ENCODE measurements around the gene ELOA. TPM values are rescaled to one million over a fixed set of nuclear protein-coding genes. Genes with fewer than 3 reads are reported as not detected.

The ELOA gene
- total RNA-seq, 1 experiment from 2014 or later: 32.4 TPM

DNA sequence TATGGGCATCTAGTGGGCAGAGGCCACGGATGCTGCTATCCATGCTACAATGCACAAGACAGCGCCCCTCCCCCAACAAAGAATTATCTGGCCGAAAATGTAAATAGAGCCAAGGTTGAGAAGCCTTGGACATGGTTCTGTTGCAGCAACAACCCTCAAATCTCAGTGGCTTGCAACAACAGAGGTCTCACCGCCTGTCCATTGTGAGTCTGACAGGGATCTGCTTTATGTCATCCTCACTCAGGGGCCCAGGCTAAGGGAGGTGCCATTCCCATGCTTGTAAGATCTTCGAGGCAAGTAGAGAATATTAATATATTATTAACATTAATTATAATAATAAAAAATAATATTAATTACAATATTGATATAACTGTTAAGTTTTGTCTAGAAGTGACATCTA is 25.5 kb downstream of the ELOA start:
- no peak overlapping the region for H3K4me3 Mint-ChIP-seq (ENCODE audit: low read depth, unreplicated experiment)
- no peak for DNase-seq
- H3K9me3 Mint-ChIP-seq (ENCODE audit: low read depth, unreplicated experiment): no peaks in the 10 kb centered on the region
- no peaks in the 10 kb centered on the region for H3K4me1 Mint-ChIP-seq (ENCODE audit: low read depth, unreplicated experiment)
- TF ChIP-seq, protein P1, sequence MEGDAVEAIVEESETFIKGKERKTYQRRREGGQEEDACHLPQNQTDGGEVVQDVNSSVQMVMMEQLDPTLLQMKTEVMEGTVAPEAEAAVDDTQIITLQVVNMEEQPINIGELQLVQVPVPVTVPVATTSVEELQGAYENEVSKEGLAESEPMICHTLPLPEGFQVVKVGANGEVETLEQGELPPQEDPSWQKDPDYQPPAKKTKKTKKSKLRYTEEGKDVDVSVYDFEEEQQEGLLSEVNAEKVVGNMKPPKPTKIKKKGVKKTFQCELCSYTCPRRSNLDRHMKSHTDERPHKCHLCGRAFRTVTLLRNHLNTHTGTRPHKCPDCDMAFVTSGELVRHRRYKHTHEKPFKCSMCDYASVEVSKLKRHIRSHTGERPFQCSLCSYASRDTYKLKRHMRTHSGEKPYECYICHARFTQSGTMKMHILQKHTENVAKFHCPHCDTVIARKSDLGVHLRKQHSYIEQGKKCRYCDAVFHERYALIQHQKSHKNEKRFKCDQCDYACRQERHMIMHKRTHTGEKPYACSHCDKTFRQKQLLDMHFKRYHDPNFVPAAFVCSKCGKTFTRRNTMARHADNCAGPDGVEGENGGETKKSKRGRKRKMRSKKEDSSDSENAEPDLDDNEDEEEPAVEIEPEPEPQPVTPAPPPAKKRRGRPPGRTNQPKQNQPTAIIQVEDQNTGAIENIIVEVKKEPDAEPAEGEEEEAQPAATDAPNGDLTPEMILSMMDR (IDR thresholded peaks at IDR 0.05; ENCODE audit: unreplicated experiment): no peak
- intact Hi-C loops (cut with micrococcal nuclease; ENCODE audit: unreplicated experiment): no loop called here
- no peak overlapping the region for H3K27ac Mint-ChIP-seq (ENCODE audit: unreplicated experiment)
- no TSS peak for BruUV-seq (replicated peaks)
- CTCF ChIA-PET: no interaction called here
- peaks cover 5% of the 10 kb centered on the region for H3K36me3 Mint-ChIP-seq (ENCODE audit: insufficient read depth, unreplicated experiment)
- no peaks in the 10 kb centered on the region for H3K27me3 Mint-ChIP-seq (ENCODE audit: unreplicated experiment)

- intact Hi-C loops (cut with micrococcal nuclease; ENCODE audit: unreplicated experiment): loop anchor here (1.0 to 2.0 kb wide), 2 partner anchors 83 to 144 kb away; no protein-coding TSS in a partner anchor
- Mint-ChIP-seq H3K27ac (ENCODE audit: unreplicated experiment) (no peak overlapping the region), H3K27me3 (ENCODE audit: unreplicated experiment) (no peaks in the 10 kb centered on the region), H3K4me1 (ENCODE audit: low read depth, unreplicated experiment) (peaks cover 8% of the 10 kb centered on the region), H3K4me3 (ENCODE audit: low read depth, unreplicated experiment) (no peak overlapping the region), H3K9me3 (ENCODE audit: low read depth, unreplicated experiment) (no peaks in the 10 kb centered on the region), H3K36me3 (ENCODE audit: insufficient read depth, unreplicated experiment) (peaks cover 5% of the 10 kb centered on the region)
- no TSS peak for BruUV-seq (replicated peaks)
- TF ChIP-seq, protein P1 (IDR thresholded peaks at IDR 0.05; ENCODE audit: unreplicated experiment): peak; percentile 80
- DNase-seq: peak; percentile 84
- CTCF ChIA-PET: interaction anchor here (0.6 to 1.8 kb wide), 7 partner anchors 27 to 471 kb away, joined by 3 to 24 read pairs (median 4); partner anchors contain the start of gene FUCA1
Measured at GRCh38 chr1:23772049-23772853, 29.0 kb downstream of the ELOA start.

GRCh38 chr1:23772854-23773242 is 29.6 kb downstream of the ELOA start:
- H3K27ac Mint-ChIP-seq (ENCODE audit: unreplicated experiment): no peak overlapping the region
- peaks cover 10% of the 10 kb centered on the region for H3K36me3 Mint-ChIP-seq (ENCODE audit: insufficient read depth, unreplicated experiment)
- peaks cover 8% of the 10 kb centered on the region for H3K4me1 Mint-ChIP-seq (ENCODE audit: low read depth, unreplicated experiment)
- CTCF ChIA-PET: no interaction called here
- BruUV-seq (replicated peaks): no TSS peak
- no peak for DNase-seq
- intact Hi-C loops (cut with micrococcal nuclease; ENCODE audit: unreplicated experiment): loop anchor here (1.0 to 2.0 kb wide), 2 partner anchors 82 to 143 kb away; no protein-coding TSS in a partner anchor
- H3K27me3 Mint-ChIP-seq (ENCODE audit: unreplicated experiment): no peaks in the 10 kb centered on the region
- TF ChIP-seq, protein P1 (IDR thresholded peaks at IDR 0.05; ENCODE audit: unreplicated experiment): no peak
- H3K9me3 Mint-ChIP-seq (ENCODE audit: low read depth, unreplicated experiment): no peaks in the 10 kb centered on the region
- H3K4me3 Mint-ChIP-seq (ENCODE audit: low read depth, unreplicated experiment): no peak overlapping the region

DNA sequence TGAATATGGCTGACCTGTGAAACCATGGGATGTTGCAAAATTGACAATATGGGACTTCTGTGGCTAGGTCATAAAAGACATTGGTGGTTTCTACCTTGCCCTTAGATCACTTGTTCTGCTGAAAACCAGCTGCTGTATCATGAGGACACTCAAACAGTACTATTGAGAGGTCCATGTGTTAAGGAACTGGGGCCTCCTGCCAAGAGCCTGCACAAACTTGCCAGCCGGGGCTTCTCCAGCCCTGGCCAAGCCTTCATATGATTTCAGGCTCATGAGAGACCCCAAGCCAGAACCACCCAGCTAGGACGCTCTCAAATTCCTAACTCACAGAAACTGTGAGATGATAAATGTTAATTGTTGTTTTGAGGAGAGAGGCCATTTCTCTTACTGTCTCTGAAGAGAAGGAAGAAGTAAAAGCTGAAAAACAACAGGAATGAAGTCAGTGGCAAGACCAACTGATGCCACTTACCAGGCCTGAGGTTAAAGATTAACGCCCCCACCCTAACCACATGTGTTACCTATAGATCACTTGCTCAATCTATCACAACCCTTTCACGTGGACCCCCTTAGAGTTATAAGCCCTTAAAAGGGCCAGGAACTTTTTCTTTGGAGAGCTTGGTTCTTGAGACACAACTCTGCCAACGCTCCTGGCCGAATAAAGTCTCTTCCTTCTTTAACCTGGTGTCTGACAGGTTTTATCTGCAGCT is 31.1 kb downstream of the ELOA start:
- no peaks in the 10 kb centered on the region for H3K27me3 Mint-ChIP-seq (ENCODE audit: unreplicated experiment)

More for the DNA sequence above, 31.1 kb downstream of the ELOA start:
- CTCF ChIA-PET: interaction anchor here (0.6 kb wide), 2 partner anchors 19 to 731 kb away, joined by 4 to 7 read pairs; no protein-coding TSS in a partner anchor
- BruUV-seq (replicated peaks): no TSS peak
- H3K9me3 Mint-ChIP-seq (ENCODE audit: low read depth, unreplicated experiment): no peaks in the 10 kb centered on the region
- H3K27ac Mint-ChIP-seq (ENCODE audit: unreplicated experiment): no peak overlapping the region
- TF ChIP-seq, protein P1 (IDR thresholded peaks at IDR 0.05; ENCODE audit: unreplicated experiment): no peak
- no peak for DNase-seq
- intact Hi-C loops (cut with micrococcal nuclease; ENCODE audit: unreplicated experiment): no loop called here
- H3K4me3 Mint-ChIP-seq (ENCODE audit: low read depth, unreplicated experiment): no peak overlapping the region
- peaks cover 11% of the 10 kb centered on the region for H3K4me1 Mint-ChIP-seq (ENCODE audit: low read depth, unreplicated experiment)
- peaks cover 22% of the 10 kb centered on the region for H3K36me3 Mint-ChIP-seq (ENCODE audit: insufficient read depth, unreplicated experiment)

Measured in Calu3 (cell line).